HG03520 (cell line): ENCODE data around the gene TRAP1.

Source experiments
- ATAC-seq: cut with Tn5 transposase; IDR thresholded peaks from one replicate; pipeline ENCODE4 v1.9.1; 2021; ENCODE audit warnings: mild to moderate bottlenecking, moderate library complexity; ENCODE audit not compliant: unreplicated experiment

TRAP1 gene

GRCh38 chr16:3652373-3653195 is 64.7 kb downstream of the TRAP1 start:
- no peak for ATAC-seq

- no peak for ATAC-seq
These were observed 65.6 kb downstream of the TRAP1 start for GRCh38 chr16:3651461-3652372.

- ATAC-seq = no peak
These were observed 66.6 kb downstream of the TRAP1 start for GRCh38 chr16:3650631-3651265.

- no peak for ATAC-seq
These were observed 70.9 kb downstream of the TRAP1 start for GRCh38 chr16:3646348-3646920.

- ATAC-seq = no peak
These were observed 71.6 kb downstream of the TRAP1 start for GRCh38 chr16:3645504-3646347.

- ATAC-seq = no peak
These were observed 72.2 kb downstream of the TRAP1 start for GRCh38 chr16:3645108-3645503.

DNA sequence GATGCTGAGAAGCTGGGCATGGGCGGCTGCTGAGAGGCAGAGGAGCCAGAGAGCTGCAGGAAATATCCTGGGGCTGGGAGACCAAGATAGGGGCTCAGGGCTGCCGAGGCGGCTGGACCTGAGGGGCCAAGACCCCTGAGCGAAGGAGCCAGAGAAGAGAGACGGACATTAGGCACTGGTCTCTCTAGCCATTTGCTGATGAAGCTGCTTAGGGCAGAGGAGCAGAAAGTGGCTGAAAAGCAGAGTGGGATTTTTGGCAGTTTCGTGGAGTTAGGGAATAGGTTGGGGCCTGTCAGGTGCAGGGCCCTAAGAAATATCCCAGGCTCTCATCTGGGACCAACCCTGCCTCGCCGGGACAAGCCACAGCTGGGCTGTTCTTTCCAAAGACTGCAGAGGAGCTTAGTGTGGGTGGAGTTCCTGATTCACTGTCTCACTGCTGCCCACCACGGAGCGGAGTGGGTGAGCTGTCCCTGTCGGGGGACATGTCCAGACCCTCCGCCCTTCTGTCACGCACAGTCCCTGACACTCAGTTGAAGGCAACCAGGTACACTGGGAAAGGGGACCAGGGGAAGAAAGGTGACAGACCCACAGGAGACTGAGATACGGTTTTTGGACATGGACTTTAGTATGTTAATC is 74.1 kb downstream of the TRAP1 start:
- no peak for ATAC-seq

- no peak for ATAC-seq
These were observed 74.8 kb downstream of the TRAP1 start for GRCh38 chr16:3642397-3643094.

DNA sequence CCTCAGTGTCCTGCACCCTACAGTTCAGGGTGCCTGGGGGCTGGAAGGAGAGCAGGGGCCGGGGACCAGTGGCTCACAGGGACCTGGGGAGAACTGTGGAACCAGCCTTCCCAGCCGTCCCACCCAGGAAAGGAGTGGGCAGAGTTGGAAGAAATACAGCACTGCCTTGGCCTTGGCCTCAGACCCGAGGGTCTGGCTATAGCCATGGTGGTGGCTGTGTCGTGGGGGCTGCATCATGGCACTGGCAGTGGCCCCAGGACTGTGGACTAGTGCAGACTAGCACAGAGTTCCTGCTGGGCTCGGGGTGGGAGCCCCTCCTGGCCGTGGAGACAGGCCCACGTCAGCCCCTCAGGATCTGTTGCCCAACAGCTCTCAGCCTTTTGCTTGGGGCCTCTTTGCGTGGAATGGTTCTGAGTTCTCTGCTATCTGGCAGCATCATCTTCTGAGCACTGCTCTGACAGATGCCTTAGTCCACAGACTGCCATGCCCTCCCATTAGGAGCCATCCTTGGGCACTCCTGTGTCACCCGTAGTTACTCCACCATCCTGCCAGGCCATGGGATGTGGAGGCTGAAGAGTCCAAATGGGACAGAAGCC is 75.4 kb downstream of the TRAP1 start:
- no peak for ATAC-seq

DNA sequence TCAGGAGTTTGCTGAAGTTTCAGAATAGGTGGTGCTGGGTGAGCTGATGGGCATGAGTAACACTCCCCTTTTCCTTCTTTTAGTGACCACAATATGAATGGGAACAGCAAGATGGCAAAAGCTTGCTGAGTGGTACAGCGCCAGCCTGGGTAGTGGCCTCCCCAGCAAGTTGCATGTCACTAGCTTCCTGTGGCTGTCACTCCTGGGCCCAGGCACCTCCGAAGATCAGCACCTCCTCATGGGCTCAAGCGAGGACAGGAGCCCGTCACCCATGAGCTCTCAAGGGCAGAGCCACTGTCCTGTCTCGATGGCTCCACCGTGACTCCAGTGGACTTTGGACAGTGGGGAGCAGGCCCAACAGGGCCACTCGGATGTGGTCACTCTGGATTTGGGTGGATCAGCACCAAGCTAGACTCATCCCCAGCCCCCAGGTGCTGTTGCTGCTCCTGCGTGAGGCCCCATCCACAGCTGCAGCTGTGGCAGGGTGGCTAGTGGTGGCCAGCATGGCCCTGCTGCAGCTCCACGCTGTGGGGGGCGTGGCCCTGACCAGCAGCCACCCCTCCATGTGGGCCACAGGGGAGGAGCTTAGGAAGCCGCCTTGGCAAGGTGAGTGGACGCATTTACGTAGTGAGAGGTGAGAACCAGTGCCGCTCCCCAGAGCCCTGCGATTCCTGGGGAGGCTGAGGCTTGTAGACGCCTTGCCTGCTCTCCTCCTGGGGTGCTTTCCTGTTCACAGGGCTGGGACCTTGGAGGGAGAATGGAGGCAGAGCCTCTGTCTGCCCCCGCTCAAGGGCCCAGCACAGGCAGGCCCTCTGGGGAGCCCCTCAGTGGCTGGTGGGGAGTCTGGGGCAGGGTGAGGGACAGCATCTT is 76.5 kb downstream of the TRAP1 start:
- no peak for ATAC-seq

GRCh38 chr16:3640207-3640606 is 77.1 kb downstream of the TRAP1 start:
- no peak for ATAC-seq

DNA sequence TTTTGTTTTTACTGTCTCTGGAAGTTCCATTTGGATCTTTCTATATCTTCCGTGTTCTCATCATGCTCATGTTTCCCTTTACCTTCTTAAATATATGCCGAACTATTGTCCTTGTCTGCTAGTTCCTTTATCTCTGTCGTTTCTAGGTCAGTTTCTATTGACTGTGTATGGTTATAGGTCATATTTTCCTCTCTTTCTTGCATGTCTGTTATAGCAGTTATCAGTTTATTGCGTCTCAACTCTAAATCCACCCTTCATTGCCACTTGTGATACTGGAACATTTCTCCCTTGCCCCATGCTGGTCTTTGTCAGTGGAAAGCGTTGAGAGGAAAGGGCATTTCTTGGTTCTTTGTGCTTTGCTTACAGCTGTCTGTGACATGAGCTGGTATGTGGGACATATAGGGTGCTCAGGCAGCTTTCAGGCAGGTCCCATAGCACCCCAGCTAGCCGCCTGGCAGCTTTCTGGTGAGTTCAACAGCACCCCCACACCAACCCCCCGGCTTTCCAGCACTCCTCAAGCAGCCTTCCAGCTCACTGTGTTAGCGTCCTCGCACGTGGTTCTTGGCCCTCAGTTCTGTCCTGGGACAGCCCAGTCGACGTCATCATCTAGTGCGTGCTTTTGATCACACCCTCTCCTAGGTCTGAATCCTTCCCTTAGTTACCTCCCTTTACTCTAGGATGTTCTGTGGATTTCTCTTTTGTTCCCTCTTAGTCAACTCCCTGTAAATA is 78.2 kb downstream of the TRAP1 start:
- no peak for ATAC-seq

- no peak for ATAC-seq
These were observed 79.9 kb downstream of the TRAP1 start for GRCh38 chr16:3637371-3637923.

DNA sequence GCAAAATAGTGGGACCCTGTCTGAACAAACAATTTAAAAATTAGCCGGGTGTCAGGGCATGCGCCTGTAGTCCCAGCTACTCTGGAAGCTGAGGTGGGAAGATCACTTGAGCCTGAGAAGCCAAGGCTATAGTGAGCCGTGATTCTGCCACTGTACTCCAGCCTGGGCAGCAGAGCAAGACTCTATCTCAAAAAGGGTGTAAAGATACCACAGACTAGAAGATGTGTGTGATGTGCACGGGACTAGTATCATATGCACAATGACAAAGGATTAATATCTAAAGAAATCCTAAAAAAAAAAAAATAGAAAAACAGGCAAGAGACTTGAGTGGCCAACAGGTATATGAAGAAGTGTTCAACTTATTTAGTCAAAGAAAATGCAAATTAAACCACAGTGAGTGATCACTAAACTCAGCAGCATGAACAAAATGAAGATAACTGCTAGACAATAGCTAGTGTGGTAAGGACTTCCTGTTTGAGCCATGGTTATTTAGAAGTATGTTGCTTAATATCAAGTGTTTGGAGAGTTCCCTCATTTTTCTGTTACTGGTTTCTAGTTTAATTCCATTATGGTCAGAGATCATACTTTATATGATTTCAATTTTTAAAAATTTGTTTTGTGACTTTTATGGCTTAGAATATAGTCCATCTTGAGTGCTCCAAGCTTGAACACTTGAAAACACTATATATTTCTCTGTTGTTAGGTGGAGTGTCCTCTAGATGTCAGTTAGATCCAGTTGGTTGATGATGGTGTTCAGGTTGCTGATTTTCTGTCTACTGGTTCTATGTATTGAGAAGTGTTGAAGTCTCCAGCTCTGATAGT is 91.2 kb downstream of the TRAP1 start:
- no peak for ATAC-seq

DNA sequence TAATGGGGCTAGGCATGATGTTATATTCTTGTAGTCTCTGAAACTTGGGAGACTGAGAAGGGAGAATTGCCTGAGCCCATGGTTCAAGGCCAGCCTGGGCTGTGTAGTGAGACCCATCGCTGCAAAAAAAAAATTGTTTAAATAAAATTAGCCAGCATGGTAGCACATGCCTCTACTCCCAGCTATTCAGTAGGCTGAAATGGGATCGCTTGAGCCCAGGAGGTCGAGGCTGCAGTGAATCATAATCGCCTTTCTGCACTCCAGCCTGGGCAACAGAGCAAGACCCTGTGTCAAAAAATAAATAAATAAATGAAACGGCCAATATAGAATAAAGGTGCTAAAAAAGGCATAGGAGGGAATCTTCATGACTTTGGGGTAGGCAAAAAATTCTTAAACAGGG is 92.0 kb downstream of the TRAP1 start:
- ATAC-seq = no peak

DNA sequence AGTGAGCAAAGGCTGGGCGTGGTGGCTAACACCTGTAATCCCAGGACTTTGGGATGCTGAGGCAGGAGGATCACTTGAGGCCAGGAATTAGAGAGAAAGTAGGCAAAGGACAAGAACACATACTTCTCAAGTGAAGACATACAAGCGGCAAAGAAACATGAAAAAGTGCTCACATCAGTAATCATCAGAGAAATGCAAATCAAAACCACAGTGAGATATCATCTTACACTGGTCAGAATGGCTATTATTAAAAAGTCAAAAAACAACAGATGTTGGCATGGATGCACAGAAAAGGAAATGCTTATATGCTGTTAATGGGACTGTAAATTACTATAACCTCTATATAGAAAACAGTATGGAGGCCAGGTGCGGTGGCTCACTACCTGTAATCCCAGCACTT is 93.7 kb downstream of the TRAP1 start:
- no peak for ATAC-seq
